ENCODE data around the gene SRY. TPM values are rescaled to one million over a fixed set of nuclear protein-coding genes. Genes with fewer than 3 reads are reported as not detected.

Gene SRY
- total and polyA plus RNA-seq, 12 donors = not detected

- TF ChIP-seq CTCF (IDR thresholded peaks at IDR 0.05) = no peak
- ATAC-seq (no peak), DNase-seq (no peak)
- Histone ChIP-seq H3K27ac (no peak overlapping the region), H3K9me3 (no peaks in the 10 kb centered on the region), H3K36me3 (no peaks in the 10 kb centered on the region), H3K27me3 (peaks cover 0 to 54% (median 25%) of the 10 kb centered on the region in 7 donors), H3K4me1 (no peaks in the 10 kb centered on the region), H3K4me3 (no peak overlapping the region)
- intact Hi-C loops (cut with DNase I) = no loop called here
- 57 to 71% methylated on average over 30 to 33 of the region's 33 CpGs for WGBS, 2 donors
Observed at GRCh38 chrY:2789756-2790155, 2.3 kb upstream of the SRY start.

- H3K36me3 ChIP-seq = no peaks in the 10 kb centered on the region
- peaks cover 0 to 57% (median 25%) of the 10 kb centered on the region in 7 donors for H3K27me3 ChIP-seq
- no peak for TF ChIP-seq CTCF (IDR thresholded peaks at IDR 0.05)
- no peaks in the 10 kb centered on the region for H3K4me1 ChIP-seq
- WGBS, 2 donors = 8 to 11% methylated on average over 28 of the region's 28 CpGs
- ATAC-seq = no peak
- intact Hi-C loops (cut with DNase I) = no loop called here
- no peak for DNase-seq
- H3K27ac ChIP-seq = no peak overlapping the region
- H3K4me3 ChIP-seq = peak overlapping the region in 5 of 10 donors; percentile 21 to 42 (median 25)
- no peaks in the 10 kb centered on the region for H3K9me3 ChIP-seq
Observed at GRCh38 chrY:2786876-2787512, 488 bp downstream of the SRY start.

Other genes starting within 250 kb of the SRY start
- 100 to 1,000 TPM in 7 of 10 donors, not detected in 3; 148 to 211 (median 171) TPM for gene RPS4Y1, start 53.9 kb upstream of the SRY start, total RNA-seq
- gene RPS4Y1, start 53.9 kb upstream of the SRY start, polyA plus RNA-seq = 100 to 1,000 TPM; 213 to 421 TPM
- gene ZFY, start 147.7 kb upstream of the SRY start, total RNA-seq = 10 to 100 TPM in 7 of 10 donors, not detected in 3; 10.4 to 17.1 (median 12.5) TPM
- gene ZFY, start 147.7 kb upstream of the SRY start, polyA plus RNA-seq = 1 to 10 TPM; 2.4 to 6.5 TPM

Measured in heart right ventricle (tissue), 16 donors.